HG03521 (cell line): ENCODE data around the gene MYL7.

ENCODE experiments used
- ATAC-seq: cut with Tn5 transposase; IDR thresholded peaks from one replicate; pipeline ENCODE4 v1.9.1; 2021; ENCODE audit warnings: mild to moderate bottlenecking, moderate library complexity; ENCODE audit not compliant: unreplicated experiment

Gene MYL7

DNA sequence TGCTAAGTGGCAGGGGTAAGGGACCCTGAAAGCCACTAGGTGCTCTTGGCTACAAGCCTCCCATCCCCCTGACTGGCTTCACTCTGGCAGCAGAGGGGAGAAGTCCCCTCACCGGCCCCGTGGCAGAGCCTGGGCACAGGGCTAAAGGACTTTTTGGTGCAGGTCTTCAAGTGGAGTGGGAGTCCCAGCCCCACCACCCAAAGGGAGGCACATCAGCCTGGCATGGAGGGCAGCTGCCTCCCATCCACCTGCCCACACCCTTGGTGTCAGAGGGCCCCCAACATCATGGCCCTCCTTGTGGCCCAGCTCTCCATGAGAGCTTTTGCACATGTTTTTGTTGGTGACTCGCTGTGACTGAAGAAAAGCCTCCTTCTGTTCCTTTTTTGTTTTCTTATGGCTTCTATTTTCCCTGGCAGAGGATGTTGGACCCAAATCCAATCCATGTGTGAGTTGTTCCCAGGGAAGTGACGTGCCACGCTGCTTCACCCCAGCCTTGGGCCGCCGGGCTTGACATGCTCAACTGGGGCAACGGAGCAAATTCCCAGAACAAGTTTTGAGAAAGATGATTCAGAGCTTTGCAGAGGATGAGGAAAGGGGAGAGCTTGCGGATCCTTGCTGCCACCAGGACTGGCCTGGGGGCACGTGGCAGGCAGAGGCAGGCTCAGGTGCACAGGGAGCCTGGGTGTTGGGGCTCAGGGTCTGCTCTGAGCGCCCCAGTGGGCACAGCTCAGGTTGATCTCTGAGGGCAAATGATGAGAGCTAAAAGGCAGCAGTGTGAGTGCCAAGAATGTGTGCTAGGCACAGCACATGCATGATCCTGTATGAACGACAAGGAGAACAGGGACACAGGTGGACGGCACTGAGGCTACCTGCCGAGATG is 38.9 kb downstream of the MYL7 start:
- no peak for ATAC-seq

DNA sequence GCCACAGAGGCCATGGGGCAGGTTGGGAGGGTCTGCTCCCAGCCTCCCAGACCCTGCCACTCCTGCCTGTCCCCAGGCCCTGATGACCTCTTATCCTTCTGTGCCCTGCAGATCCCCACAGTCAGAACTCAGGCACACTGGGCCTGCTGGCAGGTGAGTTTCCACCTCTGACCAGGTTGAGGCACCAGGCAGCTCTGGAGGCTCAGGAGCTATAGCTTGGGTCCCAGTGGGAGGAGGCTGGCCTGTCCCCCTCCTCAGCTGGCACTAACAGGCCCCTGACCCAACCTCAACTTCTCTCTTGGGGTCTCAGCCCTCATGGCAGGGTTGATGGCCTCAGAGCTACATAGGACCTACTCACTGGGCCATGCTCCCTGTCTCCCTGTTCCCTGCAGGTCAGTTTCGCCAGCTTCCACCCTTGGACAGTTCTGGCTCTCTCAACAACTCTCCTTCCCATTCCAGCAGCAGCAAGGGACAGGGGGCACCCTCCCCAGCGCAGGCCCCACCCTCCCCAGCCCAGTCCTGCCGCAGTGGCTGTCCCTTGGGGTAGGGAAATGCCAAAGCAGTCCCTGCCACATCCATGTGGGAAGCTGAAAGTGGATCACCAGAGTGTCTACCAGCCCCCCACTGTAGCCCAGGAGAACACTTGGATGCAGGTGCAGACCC is 39.7 kb downstream of the MYL7 start:
- ATAC-seq, result no peak

DNA sequence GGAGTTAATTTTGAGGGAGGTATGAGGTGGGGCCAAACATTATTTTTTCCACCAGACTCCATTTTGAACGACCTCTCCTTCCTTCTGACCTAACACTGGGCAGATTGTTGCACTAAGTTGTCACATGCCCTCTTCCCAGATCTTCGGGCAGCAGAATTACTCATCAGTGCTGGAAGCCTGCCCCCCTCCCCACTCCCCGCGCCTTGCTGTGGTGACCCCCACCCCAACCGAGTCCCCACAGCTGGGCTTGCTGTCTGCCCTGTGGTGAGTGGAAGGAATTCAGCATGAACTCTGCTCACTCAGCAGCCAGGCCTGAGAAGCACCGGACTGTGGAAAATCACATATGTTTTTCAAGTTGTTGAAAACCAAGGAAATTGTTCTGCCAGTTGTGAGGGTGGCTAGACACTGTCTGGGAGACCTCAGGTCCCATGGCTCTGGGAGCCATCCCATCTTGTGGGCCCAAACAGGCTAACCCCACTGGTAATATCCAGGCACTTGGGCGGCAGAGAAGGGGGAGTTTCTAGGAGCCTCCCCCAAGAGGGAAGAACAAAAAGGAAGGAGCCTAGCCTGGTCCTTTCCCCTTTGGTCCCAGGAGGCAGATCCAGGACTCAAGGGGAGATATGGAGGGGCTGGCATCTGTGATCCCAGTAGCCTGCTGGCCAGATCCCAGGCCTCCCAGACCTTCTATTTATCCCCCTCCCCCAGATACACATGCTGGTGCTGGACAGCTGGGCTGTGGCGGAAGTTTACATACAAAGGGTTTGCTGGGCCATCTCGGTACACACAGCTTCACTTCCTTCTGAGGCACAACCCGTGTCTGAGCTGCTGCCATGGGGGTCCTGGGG is 40.5 kb downstream of the MYL7 start:
- ATAC-seq, result no peak

DNA sequence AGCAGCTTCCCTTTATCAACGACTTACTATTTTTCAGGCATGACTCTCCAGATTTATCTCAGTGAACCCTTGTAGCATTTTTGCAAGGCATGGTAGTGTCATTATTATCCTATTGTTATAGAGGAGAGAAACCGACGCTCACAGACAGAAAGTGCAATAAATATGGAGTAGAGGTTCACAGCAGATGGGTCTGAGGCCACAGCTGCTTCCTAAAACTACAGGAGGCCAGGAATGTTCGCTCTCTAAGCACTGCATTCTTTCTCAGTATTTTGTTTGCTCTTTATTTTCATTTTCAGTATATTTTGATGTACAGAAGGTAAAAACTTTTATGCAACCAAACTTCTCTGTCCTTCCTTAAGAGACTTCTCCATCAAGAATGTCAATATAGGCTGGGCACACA is 41.5 kb downstream of the MYL7 start:
- ATAC-seq, result no peak

DNA sequence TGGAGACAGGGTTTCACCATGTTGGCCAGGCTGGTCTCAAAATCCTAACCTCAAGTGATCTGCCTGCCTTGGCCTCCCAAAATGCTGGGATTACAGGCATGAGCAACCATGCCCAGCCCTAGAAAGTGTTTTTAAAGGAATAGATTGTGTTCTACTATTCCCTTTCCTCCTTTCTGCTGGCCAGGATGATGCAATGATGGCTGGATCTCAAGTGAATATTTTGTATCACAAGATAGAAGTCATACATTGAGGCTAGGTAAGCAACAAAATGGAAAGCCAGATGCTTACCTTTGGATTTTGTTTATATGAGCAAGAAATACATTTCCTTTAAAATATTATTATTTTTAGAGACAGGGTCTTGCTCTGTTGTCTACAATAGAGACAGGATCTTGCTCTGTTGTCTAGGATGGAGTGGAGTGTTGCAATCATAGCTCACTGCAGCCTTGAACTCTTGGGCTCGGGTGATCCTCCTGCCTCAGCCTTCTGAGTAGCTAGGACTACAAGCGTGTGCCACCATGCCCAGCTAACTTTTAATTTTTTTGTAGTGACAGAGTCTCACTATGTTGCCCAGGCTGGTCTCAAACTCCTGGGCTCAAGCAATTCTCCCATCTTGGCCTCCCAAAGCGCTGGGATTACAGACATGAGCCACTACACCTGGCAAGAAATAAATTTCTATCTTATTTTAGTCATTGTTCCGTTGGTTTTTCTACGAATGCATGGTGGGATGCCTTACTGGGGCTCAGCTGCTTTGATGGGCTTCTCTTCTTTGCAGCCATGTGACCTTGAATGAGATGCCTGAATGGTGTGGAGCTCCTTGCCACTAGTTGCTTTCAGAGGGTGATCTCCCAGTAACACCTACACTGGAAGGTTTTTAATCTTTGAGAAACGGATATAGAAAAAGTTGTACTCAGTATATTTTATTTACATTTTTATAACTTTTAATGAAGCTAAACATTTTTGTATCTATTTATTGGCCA is 42.8 kb downstream of the MYL7 start:
- ATAC-seq, result no peak

DNA sequence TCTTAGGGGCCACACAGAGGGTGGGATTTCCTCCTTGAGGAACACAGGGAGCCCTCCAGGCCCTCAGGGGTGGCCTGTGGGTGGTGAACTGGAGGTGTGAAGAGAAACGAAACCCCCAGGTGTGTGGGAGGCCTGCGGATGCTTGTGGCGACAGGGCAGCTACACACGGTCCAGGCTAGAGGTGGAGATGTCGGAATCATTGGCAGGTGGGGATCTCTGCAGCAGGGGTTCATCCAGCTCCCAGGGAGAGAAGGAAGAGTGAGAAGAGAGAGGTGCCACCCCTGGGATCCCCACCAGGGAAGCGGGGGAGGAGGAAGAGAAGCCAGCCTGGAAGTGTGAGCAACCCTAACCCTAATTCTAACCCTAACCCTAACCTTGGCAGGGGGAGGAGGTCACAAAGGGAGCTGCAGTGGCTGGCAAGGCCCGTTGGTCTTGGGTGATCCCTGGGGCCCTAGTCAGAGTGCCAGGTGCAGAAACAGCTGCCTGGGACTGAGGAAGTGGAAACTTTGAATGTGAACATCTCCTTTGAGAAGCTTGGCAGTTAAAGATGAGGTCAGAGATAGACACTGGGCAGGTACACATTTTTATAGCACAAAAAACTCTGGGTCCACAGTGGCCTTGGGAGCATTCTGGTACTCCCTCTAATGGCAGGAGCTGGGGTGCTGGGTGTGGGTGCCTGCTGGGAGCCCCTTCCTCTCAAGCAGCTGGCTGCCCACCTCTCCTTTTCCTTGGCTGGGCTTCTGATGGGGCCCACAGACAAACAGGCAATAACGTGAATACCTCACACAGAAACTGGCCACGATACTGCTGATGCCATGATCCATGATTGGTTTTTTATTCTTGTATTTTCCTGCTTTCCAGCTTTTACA is 43.8 kb downstream of the MYL7 start:
- peak; percentile 62 for ATAC-seq

DNA sequence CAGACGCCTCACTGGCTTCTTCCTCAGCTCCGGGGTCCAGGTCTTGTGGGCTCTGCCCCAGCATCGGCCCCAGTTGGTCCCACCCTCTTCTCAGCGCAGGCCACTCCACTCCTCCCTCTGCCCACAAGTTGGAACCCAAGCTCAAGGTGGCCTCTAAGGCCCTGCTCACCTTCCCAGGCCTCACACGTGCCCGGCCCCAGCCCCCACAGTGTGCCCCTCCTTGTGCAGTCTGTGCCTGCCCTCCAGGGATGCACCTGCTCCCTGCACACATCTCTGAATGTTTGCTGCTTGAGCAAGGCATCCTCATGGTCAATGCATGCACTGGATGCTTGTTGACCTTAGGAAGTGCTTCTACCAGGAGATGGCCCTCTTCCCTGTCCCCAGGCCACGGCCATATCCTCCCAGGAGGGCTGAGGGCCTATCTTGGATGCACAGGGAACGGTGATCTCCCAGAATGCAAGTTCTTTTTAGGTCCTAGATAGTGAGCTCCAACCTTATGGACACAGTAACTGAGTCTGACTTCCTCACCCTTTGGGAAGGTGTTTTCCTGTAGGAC is 44.7 kb downstream of the MYL7 start:
- no peak for ATAC-seq

DNA sequence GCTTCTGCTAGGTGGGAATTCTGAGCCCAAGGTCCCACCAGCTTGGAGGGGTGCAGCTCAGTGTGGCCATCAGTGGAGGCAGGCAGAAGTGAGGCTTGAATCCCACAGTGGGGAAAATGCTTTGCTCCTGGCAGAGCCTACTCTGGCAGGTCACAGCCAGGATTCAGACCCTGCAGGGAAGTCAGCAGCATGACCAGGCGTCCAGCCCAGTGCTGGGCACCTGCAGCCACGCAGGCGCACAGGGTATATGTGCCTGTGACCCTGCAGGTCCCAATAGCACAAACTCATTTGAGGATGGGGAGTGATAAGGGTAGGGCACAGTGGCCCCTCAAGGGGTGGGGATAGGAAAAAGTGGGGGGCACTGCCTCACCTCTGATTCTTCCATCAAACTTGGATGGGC is 45.4 kb downstream of the MYL7 start:
- no peak for ATAC-seq

DNA sequence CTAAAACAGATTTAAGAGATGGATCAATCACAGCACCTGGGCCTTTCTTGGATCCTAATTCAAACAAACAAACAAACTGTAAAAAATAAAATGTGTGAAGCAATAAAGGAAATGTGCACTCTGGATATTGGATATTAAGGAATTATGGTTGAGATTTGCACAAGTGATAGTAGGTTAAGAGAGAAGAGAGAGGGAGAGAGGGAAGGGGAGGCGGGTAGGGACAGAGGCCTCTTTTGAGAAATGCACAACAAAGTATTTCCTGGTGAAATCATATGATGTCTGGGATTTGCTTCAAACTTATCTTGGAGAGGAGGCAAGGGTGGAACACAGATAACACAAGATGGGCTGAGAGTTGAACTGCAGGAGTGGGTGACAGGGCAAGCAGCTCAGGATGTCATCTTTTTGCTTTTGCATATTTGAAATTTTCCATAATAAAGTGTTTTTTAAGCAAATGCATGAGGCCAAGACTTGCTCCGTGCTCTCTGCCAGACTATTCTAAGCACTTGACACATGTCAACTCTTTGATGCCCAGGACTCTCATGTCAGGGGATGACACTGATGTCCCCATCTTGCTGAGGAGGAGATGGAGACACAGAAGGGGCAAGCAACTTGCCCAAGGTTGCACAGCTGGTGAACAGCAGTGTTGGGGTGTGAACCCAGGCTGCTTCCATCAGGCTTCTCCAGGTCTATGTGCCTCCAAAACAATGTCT is 46.1 kb downstream of the MYL7 start:
- no peak for ATAC-seq

DNA sequence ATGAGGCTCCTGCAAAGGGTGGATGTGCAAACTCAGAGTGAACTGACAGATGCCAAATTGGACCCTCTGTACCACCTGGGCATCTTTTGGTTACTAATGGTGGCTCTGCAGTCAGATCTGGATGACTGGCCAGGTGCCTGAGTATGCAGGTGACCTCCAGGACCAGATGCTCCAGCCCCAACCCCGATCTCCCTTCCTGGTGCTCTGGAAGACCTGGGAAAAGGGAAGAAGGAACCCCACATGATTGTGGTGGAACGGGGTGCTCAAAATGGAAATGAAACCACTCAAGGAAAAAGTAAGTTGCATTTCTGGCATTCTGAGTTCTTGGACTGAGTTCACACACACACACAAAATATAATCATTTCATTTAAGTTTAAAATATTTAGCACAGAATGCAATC is 46.8 kb downstream of the MYL7 start:
- ATAC-seq, result no peak

DNA sequence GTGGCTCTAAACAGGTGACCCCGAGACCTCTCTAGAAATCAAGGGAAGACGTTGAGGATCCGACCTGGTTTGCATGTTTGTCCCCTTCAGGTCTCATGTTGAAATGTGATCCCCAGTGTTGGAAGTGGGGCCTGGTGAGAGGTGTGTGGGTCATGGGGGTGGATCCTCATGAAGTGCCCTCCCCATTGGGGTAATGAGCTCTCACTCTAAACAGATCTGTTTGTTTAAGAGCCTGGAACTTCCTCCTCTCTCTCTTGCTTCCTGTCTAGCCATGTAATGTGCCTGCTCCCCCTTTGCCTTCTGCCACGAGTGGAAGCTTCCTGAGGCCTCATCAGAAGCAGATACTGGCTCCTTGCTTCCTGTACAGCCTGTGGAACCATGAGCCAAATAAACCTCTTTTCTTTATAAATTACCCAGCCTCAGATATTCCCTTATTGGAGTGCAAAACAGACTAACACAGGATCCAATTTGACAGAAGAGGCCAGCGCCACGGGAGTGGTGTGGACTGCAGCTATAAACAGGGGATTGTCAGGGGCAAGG is 48.0 kb downstream of the MYL7 start:
- ATAC-seq, result no peak
